ENCODE data around the gene TIMM23.
"Not testable (repeated sequence)": the region's sequence is repeated elsewhere in the genome, so short reads cannot be mapped to it uniquely, and the experiment has no call there.

Gene TIMM23

GRCh38 chr10:46025406-46025805, 53.1 kb downstream of the TIMM23 start:
- peak; percentile 26 for DNase-seq

DNA sequence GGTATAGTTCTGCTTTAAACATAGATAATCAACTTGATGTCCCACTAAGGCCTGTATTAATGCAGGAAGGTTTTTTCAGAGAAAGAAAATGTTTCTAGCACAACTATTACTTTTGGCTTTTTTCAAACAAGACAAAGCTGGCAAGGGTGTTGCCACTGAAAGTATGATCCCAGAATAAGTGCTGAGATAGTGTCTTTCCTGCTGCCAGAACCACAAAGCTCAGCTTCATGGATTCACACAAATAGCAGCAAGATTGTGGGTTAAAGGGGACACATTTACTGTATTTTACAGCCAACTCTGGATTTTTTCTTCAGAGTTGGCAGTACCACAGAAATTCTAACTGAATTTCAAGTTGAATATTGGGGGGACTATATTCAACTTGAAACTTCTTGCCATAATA, 53.8 kb downstream of the TIMM23 start:
- no peak for DNase-seq

DNA sequence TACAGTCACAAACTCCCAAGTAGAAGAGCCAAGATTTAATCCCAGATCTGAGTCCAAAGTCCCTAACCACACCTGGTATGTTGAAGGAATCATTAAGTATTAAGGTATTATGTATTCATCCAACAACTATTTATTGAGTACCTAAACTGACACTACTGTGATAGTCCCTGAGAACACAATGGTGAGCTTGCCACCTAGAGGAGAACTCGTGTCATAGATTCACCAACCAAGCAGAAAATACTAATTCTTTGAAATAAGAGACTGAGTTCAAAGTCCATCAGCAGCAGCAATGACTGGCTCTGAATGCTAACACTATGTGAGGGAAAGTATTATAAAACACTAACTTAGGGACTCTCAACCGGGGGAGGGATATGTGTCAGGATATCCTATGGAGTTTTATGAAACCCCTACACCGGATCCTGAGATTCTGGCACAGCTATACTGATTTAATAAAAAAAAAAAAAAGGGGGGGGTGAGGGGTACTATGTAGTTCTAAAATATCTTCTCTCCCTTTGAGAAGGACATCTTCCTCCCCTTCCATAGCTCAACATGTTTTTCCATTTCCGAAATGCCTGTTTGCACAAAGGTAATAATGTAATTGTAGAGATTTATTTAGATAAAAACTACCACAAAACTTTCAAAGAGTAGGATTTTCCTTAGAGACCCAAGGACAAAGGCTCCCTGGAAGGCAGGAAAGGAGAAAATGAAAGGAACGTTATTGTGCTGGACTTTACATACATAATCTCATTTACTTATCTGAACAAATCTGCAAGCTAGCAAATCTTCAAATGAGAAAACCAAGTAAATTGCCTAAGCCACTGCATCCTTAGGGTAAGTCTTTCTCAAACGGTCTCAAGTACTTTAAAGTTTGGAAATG, 56.5 kb downstream of the TIMM23 start:
- DNase-seq, result peak; percentile 59

GRCh38 chr10:46029461-46030030, 57.3 kb downstream of the TIMM23 start:
- DNase-seq, result no peak

DNA sequence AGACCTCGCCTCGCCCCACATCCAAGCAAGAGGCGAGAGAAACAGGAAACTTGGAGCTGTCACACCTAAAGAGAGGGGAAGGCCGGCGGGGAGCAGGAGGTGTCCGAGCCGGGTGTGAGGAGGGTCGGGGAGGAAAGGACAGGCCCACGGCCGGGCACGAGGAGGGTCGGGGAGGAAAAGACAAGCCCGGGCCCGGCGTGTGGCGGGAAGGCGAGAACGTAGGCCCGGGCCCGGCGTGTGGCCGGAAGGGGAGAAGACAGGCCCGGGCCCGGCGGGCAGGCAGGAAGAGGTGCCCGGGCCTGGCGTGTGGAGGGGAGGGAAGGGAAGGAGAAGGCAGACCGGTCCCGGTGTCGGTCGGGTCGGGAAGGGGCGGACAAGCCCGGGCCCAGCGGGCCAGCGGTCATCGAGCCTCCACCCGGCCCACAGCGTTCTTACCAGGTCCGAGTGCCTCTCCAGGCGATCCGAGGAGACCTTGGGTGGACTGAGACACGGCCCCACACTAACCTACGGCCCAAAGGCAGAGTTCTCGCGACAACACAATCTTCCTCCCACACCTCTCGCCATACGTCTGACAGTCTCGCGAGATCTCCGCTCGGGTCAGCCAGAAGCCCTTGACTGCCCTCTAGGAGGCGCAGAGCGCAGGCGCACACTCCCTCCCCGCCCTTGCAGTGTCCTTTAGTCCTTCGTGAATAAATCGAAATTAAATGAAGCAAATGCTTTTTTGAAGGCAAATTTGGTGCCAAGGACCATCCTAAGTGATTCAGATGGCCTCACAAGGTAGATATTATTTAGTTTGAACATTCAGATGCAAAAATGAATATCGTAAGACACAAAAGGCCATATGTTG, 58.0 kb downstream of the TIMM23 start, which contains the start of gene NCOA4:
TSS of gene NCOA4 (minus strand) at position 533 of the 847 bp plus-strand sequence. CDS start 13,943 bp downstream, outside the sequence.
- DNase-seq, result peak; percentile 98

- DNase-seq, result no peak
Measured at GRCh38 chr10:46031648-46032532, 59.6 kb downstream of the TIMM23 start.

GRCh38 chr10:46033602-46034011, 61.3 kb downstream of the TIMM23 start:
- DNase-seq, result no peak

GRCh38 chr10:46035923-46036849, 63.9 kb downstream of the TIMM23 start:
- DNase-seq, result no peak

GRCh38 chr10:46037107-46037825, 65.0 kb downstream of the TIMM23 start:
- DNase-seq, result no peak

GRCh38 chr10:46040004-46040403, 67.7 kb downstream of the TIMM23 start:
- DNase-seq, result no peak

DNA sequence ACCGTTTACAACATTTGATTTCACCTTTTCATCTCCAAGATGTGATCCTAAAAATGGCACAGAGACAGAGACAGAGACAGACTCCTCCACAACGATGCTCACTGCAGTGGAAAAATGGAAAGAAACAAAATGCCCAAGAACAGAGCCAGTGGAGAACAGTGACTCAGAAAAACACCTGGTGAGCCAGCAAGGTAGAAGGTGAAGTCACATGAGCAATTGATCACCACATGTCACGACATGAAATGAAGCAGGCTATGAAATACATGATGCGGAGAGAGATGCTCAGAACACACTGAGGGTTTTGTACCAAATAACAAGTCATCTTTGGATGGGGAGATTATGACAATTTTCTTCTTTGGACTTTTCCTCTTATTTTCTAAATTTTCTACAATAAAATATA, 70.2 kb downstream of the TIMM23 start:
- DNase-seq, result no peak

DNA sequence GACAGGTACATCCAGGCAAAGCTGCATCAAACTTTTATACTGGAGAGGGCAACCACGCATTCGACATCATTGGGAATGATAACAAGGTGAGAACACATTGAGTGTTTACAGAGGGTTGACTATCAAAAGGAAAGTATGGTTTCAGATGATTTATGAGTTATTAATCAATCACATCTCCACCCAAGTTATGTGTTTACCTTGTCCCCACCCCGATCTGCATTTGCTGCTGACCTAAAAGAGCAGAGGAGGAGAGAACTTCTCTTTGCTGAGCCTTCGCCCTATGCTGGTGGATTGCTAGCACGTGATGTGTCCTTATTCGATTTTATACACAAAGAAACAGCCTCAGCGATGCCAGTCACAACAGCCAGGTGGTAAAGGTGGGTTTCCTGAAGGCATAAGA, 74.0 kb downstream of the TIMM23 start, which contains the start of gene MSMB:
TSS of gene MSMB (minus strand) at position 9 of the 400 bp plus-strand sequence. CDS start 32 bp downstream, outside the sequence.
- DNase-seq, result no peak

DNA sequence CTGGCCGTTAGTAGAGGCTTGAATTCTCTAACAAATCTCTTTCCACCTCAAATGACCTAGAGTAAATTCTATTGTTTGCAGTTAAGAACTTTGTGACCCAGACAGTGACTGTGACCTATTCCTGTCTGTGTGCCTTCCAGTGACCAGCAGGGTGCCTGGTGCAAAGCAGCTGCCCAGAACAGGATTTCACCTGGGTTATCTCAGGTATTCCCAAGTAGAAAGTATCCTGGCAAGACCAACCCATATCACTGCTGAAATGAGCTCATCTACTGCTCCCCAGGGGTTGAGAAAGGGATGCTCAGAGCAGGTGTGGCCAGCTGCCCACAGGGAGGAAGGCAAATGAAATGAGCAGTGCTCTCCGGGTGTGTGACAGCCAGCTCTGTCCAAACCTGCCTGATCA, 75.9 kb downstream of the TIMM23 start:
- DNase-seq, result no peak

DNA sequence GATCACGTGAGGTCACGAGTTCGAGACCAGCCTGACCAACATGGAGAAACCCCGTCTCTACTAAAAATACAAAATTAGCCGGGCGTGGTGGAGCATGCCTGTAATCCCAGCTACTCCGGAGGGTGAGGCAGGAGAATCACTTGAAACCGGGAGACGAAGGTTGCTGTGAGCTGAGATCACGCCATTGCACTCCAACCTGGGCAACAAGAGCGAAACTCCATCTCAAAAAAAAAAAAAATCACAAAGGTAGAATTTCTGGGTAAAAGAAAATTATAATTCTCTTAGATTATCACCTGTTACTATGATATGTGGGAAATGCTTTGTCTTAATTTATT, 77.2 kb downstream of the TIMM23 start:
- not testable (repeated sequence) for DNase-seq

DNA sequence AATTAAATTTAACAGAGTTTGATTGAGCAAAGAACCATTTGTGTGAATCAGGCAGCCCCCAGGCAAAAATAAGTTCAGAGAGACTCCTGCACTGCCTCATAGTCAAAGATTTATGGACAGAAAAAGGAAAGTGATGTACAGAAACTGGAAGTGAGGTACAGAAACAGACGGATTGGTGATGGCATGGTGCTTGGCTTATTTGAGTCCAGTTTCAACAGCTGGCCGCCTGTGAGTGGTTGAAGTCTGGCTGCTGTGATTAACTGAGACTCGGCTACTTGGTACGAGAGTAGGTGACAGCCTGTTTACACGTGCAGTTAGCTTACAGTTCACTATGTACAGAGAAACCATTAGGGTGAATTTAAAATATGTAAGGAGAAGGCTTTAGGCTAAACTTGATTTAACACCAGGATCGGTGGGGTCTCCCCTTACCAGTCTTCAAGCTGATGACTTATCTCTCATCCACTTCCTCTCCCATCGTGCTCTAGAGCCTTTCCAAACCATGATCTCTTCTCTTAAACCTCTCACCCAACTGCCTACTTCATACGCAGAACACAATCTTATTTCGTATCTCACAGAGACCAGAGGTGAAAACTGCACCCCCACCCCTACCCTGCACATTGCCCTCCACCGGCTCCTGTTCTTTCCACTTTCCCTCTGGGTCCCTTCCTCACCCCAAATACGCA, 78.8 kb downstream of the TIMM23 start:
- DNase-seq, result peak; percentile 46

- DNase-seq, result peak; percentile 10
Measured at GRCh38 chr10:46052057-46052790, 79.9 kb downstream of the TIMM23 start.

- DNase-seq, result no peak
Measured at GRCh38 chr10:46052791-46053375, 80.6 kb downstream of the TIMM23 start.
